NB4 (cell line): Measurements from ENCODE around the gene PRCC.

ENCODE experiments used
- DNase-seq: peaks from one replicate; pipeline ENCODE4 v3.0.0; 2010; ENCODE audit warnings: low read depth
- H3K4me3 ChIP-seq: one replicate; pipeline ENCODE4 v1.5.1; 2011; ENCODE audit warnings: mild to moderate bottlenecking, low read depth, low read length, moderate library complexity
- MAX ChIP-seq: IDR thresholded peaks from 2 replicates; pipeline ENCODE4 v1.6.1; 2011; ENCODE audit warnings: low read depth, low read length
- MYC ChIP-seq: IDR thresholded peaks from 2 replicates; pipeline ENCODE4 v1.6.1; 2011; ENCODE audit warnings: low read depth, low read length
- POLR2A ChIP-seq: IDR thresholded peaks from 2 replicates; pipeline ENCODE4 v1.6.1; 2011; ENCODE audit warnings: mild to moderate bottlenecking; ENCODE audit not compliant: insufficient read length; ENCODE audit errors: extremely low read depth
- TF ChIP-seq, protein P1 (sequence below): IDR thresholded peaks from one replicate; pipeline ENCODE4 v1.5.1; 2012; ENCODE audit warnings: low read depth, low read length

Gene PRCC, protein sequence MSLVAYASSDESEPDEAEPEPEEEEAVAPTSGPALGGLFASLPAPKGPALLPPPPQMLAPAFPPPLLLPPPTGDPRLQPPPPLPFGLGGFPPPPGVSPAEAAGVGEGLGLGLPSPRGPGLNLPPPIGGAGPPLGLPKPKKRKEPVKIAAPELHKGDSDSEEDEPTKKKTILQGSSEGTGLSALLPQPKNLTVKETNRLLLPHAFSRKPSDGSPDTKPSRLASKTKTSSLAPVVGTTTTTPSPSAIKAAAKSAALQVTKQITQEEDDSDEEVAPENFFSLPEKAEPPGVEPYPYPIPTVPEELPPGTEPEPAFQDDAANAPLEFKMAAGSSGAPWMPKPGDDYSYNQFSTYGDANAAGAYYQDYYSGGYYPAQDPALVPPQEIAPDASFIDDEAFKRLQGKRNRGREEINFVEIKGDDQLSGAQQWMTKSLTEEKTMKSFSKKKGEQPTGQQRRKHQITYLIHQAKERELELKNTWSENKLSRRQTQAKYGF

DNA sequence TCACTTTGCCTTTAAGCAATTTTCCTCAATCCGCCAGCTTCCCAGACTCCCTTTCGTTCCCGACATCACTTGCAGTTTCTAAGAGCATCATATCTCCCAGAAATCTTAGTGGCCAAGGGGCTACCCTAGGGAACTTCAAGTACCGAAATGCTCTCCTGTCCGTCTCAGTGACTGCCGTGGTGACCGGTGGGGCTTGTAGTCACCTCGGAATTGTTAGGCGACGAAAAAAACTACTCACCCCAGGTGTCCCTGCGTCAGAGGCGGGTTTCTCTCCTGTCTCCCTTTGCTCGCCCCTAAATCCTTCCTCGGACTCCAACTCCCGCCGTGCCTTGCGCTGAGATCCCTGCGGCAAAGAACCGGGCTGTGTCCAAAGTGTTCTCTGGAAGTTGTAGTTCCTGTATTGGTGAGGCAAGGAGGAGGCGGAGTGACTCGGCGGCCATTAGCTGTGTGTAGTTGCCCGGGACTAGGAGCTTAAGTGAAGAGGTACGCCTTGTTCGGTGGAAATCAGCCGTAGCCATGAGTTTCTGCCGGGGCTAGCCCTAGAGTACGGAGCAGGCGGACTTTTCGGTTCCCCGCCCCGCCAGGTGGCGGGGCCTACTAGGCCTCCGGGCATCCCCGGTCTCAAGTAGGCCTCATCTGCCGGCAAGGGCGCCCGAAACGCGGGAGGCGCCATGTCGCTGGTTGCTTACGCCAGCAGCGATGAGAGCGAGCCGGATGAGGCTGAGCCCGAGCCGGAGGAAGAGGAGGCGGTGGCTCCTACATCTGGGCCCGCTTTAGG lies at the start of gene PRCC:
TSS of gene PRCC (plus strand) at position 435 of the 778 bp plus-strand sequence. CDS start at position 672, 237 bp downstream.
- peak within 1 kb of the TSS; percentile 84 for H3K4me3 ChIP-seq
- DNase-seq: peak; percentile 100
- TF ChIP-seq MYC (peak; percentile 88), MAX (peak; percentile 39; the same call in 1 of the 2 replicates), POLR2A (peak; percentile 64)
- TF ChIP-seq, protein P1, sequence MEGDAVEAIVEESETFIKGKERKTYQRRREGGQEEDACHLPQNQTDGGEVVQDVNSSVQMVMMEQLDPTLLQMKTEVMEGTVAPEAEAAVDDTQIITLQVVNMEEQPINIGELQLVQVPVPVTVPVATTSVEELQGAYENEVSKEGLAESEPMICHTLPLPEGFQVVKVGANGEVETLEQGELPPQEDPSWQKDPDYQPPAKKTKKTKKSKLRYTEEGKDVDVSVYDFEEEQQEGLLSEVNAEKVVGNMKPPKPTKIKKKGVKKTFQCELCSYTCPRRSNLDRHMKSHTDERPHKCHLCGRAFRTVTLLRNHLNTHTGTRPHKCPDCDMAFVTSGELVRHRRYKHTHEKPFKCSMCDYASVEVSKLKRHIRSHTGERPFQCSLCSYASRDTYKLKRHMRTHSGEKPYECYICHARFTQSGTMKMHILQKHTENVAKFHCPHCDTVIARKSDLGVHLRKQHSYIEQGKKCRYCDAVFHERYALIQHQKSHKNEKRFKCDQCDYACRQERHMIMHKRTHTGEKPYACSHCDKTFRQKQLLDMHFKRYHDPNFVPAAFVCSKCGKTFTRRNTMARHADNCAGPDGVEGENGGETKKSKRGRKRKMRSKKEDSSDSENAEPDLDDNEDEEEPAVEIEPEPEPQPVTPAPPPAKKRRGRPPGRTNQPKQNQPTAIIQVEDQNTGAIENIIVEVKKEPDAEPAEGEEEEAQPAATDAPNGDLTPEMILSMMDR: no peak

DNA sequence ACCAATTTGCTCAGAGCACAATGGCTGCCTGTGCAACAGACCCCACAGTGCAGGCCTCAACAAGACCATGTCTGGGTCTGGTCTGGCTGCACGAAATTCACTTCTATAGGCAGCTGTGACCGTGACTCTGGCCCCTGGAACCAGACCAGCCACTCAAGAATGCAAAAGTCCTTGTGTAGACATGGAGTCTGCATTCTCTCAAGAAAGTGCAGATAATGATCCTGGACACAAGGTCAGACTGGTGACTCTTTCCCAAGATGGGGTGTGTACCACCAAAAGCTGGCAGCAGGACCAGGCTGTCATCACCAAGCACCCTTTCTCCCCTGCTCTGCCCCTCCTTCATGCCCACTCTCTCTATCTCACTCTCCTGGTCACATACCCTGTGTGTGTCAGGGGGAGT lies 46.2 kb upstream of the PRCC start:
- no peak for DNase-seq
- TF ChIP-seq MYC (no peak), POLR2A (no peak), MAX (no peak)
- TF ChIP-seq, protein P1: no peak
- no peak overlapping the region for H3K4me3 ChIP-seq

- H3K4me3 ChIP-seq: no peak overlapping the region
- TF ChIP-seq MYC: no peak
- no peak for TF ChIP-seq POLR2A
- TF ChIP-seq, protein P1: no peak
- no peak for TF ChIP-seq MAX
- no peak for DNase-seq
Observed at GRCh38 chr1:156721535-156721934, 45.8 kb upstream of the PRCC start.

- DNase-seq: peak; percentile 93
- peak overlapping the region; percentile 100 for H3K4me3 ChIP-seq
- TF ChIP-seq MYC: peak; percentile 52; the same call in 1 of the 2 replicates
- TF ChIP-seq POLR2A: no peak
- TF ChIP-seq, protein P1: peak; percentile 84
- peak; percentile 75 for TF ChIP-seq MAX
Observed at GRCh38 chr1:156725683-156726280, 41.6 kb upstream of the PRCC start.

- H3K4me3 ChIP-seq: peak overlapping the region; percentile 100
- TF ChIP-seq, protein P1: peak; percentile 72
- no peak for TF ChIP-seq POLR2A
- DNase-seq: peak; percentile 86
Observed at GRCh38 chr1:156726549-156727226, 40.6 kb upstream of the PRCC start.
